GM19238 (cell line): ENCODE data around the gene VSTM2L.

Experiments used
- DNase-seq: peaks from one replicate; pipeline ENCODE4 v3.0.0; 2011; ENCODE audit warnings: low spot score; ENCODE audit not compliant: insufficient read length

Gene VSTM2L

DNA sequence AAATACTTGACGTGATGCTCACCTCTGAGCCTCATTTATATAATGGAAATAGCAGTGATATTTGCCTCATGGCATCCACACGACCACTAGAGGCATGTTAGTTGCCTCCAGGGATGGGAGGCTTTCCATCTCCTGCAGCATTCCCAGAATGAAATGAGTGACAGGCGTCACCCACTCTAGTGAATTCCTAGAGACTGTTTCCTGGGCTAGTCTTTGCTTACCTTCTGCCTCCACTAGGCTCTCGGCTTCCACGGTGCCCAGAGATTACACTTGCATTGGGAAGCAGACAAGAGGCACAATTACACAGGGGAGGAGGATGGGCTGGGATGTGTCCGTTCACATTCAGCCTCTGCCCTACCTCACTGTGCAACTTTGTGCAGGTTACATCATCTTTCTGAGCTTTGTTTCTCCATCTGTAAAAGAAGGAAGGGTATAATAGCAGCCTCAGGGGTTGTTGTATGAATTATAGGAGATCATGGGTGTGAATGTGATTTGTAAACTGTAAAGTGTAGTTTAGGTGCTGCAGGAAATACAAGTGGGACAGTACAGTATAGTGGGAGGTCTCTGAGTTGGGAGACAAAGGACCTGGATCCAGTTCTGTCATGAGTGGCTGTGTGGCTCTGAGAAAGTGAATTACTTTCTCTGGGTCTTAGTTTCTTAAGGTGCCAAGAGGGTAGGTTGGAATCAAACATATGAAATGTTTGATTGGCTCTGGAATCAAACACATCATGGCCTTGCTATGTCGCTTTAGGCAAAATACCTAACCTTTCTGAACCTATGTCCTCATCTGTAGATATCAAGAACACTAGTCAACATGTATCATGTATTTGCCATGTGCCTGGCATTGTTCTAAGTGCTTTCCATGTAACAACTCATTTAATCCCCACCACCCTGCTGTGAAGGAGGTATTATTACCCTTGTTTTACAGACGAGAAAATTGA is 3.6 kb upstream of the VSTM2L start:
- no peak for DNase-seq

DNA sequence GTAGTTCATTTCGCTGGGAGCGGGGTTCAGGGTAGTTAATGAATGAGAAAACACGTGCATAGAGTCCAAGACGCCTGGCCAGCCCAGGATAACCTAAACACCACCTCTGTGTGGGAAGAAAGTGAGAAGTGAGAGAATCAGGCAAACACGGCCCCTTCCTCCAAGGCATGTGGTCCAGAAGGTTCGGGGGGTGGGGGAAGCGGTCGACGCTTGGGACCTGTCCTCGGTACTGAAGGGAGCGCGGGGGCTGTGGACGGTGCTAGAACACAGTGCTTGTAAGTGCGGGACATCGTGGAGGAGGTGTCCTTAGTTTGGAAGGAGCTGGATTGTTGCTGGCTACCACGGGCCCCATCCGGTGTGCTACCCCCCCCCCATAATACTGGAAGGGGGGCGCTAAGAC is 1.7 kb upstream of the VSTM2L start:
- no peak for DNase-seq

DNA sequence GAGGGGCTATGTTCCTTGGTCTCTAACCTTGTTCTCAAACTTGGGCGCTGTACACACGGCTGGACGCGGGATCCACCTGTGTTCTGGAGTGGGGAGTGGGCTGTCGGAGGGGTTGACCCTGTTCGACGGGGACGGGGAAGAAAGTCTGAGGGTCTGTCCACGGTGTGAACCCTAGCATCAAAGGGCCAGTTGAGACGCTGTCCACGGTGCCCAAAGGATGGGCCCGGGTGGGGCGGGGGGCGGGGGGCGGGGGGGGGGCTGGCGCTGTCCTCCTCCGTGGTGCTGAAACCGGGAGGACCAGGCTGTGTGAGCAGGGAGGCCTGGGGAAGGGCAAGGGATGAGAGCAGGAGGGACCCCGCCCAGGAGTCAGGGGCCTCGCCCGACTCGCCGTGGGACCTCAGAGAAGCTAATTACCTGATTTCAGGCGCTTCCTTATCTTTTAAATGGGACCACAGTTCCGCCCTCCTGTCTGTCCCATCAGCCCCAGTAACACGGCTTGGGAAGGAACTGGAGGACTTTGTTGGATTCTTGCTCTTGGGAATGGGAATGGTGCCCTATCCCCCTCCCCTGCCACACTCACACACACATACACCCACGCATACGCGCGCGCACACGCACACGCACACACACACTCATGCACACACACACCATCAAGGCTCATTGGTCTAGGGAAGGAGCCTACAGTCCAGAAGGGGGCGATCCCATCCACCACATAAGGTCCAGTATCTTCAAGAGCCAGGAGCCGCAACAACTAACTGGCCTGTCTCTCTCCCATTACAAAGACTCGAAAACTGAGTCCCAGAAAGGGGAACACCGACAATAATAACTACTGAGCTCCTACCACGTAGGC is 1.0 kb upstream of the VSTM2L start:
- no peak for DNase-seq

DNA sequence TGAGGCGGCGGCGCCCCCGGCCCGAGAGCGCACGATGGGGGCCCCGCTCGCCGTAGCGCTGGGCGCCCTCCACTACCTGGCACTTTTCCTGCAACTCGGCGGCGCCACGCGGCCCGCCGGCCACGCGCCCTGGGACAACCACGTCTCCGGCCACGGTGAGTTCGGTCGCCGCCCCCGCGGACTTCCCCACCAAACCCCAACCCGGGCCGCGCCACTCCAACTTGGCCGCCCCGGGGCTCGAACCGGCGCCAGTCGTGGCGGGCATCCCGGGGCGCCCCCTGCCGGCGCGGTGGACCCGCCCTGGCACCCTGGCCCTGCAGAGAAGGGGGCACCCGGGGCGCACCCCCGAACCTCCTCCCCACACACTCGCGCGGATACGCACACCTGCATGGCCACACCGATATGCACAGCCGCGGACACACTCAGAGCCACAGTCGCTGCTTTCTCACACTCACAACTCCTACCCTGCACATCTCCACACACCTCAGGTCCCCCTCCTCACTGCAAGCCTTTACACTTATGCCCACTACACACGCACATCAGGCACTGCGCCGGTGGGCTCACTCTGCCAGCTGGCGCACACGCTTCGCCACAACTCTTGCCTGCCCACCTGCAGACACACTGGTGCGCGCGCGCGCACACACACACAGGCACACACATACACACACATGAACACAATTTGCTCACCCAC is 535 bp downstream of the VSTM2L start:
- no peak for DNase-seq

DNA sequence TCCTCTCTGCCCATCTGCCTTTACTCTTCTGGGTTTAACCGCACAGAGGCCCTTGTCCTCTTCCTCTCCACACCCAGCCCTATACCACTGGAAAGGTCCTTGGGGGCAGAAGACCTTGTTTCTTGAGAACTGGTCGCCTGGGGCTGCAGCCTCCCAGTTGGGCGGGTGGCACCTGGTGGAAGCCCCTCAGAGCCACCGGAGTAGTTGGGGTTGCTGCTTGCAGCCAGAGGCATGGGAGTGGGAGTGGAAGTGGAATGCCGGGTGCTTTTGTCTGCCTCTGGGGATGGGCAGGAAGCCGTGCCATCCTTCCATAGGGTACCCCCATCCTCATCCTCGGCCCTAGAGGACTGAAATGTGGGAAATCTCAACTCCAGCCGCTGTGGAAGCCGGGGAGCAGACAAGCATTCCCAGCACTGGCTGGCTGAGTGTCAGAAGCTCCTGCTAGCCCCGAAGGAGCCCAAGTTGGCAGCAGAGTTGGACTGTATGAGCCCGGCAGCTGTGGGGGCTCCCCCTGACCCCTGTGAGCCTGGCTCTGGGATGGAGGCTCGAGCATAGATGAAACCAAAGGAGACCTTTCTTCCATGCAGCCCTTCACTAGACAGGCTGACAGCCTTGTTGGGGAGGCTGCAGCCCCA is 1.2 kb downstream of the VSTM2L start:
- DNase-seq = no peak

DNA sequence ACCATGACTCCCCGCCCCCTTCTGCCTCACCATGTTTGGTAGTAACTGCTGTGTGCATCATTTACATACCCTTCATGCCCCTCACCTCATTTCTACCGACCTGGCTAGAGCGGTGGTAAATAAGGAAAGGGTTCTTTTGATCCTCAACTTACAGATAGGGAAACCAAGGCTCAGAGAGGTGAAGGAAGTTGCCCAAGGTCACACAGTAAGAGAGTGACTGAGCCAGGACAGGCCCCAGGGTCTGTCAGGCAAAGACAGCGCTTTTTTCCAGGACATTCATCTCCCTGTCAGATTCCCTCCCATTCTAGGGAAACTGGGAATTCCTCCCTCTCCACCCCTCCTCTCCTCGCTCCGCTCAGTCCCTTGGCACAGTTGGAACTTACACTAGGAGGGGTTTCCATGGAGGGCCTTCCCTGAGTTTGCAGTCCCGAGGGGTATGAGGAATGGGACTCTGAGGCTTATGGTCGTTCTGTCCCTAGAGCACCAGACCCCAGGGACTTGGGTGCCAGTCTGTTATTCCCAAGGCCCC is 2.0 kb downstream of the VSTM2L start:
- DNase-seq = no peak

DNA sequence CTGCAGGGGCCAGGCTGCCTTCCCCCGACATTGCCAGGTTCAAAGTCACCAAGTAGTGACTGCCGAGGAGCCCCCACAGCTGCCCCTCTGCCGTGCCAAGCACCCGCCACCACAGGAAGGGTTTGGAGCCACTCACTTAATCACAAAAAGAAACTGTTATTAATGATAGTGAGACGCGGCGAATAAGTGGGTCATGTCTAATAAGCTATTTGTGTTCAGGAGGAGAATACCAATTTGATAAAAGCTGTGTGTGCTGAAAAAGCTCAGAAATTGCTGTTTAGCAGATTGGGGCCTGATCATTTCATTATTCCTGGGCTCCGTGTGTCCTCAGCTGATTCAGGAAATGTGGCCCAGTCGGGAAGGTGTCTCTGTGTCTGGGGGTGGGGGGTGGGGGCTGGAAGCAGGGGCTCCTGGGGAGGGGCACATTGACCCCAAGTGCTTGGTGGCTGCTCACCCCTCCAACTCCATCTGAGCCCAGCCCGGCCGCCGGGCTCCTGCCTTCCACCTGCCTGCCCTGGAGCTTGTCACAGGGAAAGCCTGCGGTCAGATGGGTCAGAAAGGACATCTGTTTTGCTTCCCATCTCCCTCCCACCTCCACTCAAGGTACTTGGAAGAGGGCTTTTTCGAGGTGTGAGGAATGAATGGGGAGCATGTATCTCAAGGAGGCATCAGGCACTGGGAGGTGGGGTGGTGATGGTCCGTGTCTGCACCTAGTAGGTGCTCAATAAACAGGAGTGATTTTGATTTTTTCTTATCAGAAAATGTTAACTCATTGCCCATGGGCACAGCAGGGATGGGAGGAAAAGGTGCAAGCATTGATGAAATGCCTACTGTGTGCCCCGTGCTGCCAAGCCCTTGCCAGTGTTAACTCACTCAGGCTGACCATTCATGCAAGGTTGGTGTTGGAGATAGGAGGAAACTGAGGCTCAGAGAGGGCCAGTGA is 3.0 kb downstream of the VSTM2L start:
- DNase-seq = no peak

DNA sequence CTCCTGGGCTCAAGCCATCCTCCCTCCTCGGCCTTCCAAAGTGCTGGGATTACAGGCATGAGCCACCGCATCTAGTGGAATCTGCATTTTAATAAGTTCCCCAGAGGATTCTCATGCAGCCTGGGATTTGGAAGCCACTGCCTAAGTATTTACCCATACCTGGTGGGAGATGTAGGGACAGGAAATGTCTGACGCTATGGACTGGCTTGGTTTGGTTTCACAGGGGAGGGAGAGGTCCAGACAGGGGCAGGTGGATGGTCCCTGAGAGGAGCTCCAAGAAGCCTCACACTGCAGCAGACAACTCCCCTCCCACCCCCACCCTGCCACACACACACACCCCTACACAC is 4.4 kb downstream of the VSTM2L start:
- DNase-seq = no peak

DNA sequence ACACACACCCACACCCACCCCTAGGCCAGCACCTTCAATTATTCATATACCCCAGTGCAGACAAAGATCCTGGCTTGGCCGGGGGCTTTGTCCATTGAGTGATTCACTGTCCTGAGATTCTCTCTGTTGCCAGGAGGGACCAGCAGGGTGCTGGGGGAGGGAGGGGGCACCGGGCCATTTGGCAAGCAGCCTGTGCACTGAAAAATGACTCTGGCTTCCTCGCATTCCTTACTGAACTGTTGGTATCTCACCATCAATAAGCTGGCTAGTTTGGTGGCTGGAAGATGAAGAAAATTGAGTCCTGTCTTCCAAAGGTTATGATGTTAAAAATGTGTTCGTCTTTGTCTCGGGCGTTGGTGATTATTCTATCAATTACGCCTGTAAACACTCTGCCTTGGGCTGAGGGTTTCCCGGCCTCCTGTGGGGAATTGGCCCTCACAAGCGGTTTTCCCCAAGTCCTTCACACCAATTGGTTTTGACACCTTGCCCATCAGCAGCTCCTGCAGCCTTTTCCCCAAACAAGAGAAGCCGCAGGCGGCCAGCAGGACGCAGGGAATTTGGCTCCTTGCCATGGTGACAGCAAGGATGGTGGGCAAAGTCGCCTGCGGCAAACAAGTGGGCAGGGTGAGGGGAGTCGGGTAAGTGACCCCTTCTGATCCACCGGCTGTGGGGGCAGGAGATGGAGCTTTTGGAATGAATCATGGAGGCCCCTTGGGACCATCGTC is 4.9 kb downstream of the VSTM2L start:
- no peak for DNase-seq

DNA sequence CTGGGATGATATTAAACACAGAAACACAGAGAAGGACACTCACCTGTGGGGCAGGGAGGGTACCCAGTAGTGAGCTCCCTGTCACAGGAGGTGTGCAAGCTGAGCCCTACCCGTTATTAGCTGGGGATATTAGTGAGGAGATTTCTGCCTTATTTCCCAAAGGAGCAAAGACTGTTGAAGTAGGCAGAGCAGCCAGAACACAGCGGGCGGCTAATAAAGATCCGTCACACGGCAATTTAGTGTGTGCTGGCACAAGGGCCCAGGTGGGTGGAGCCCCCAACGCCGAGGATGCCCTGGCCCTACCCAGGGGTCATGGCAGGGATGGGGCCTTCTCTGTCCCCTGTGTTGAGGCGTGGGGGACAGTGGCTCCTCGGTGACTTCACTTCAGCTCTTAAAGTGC is 8.3 kb downstream of the VSTM2L start:
- no peak for DNase-seq

DNA sequence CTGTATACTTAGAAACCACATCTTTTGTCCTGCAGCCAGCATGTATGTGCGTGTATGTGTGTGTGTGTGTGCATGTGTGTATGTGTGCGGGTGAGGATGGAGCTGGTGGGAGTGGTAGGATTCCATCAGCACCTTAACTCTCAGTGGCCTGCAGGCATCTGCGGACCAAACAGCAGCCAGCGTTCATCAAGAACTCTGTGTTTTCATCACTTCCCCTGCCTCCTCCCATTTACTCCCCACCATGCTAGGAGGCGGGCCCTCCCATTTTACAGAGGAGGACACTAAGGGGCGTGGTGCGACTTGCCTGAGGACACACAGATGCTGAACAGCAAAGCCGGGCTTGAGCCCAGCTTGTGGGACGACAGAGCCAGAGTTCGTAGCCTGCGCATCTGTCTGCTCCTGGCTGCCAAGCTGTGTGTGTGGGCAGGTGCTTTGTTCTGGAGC is 8.9 kb downstream of the VSTM2L start:
- DNase-seq = no peak

DNA sequence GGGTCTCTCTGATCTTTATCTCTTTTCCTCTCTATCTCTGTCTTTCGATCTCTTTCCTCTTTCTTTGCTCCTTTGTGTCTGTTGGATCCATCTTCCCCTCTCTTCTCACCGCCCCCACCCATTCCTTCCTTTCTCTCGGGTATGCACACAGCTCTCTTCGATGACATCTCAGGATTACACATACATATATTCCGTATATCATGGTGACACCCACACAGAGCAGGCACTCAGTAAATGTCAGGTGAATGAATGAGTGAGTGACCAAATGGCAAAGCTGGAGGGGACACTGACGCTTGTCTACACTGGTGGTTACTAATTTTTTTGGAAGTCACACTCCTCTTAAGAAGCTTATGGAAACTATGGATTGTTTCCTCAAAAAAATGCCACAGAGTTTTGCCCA is 9.9 kb downstream of the VSTM2L start:
- no peak for DNase-seq

DNA sequence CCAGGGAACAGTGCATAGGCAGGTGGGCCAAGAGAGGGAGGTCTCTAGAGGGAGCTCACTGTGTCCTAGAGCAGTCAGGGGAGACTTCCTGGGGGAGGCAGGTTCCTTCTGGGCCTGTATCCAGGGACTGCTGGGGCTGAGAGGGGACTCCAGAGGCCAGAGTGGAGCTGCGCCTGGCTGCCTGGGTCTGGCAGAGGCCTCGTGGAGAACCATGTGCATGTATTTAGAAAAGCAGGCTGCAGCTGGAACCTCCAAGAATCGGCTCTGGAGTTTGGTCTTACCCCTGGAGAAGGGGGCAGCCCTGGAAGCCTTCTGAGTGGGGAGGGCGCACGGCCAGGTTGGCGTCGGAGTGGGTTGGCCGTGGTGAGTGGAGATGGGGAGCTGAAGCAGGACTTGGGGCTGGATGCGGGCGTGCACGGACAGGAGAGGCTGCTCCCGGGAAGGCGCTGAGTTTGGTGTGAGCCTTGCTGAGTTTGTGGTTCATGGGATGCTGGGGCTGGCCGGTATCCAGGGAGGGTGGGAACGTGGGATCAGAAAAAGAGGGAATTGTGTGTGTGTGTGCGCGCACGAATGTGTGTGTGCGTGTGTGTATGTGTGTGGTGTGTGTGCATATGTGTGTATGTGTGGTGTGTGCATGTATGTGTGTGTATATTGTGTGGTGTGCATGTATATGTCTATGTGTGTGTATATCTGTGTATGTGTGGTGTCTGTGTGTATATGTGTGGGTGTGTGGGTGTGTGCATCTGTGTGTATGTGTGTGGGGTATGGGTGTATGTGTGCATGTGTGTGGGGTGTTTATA is 10.8 kb downstream of the VSTM2L start:
- DNase-seq = no peak

DNA sequence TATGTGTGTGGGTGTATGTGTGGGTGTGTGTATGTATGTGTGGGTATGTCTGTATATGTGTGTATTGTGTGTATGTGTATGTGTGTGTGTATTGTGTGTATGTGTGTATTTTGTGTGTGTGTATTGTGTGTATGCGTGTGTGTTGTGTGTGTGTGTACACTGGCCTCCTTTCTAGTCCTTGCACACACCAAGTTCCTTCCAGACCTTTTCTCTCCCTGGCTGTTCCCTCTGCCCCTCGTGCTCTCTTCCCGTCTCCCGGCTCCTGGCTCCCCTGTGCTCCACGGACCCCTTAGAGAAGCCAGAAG is 11.4 kb downstream of the VSTM2L start:
- DNase-seq = no peak

DNA sequence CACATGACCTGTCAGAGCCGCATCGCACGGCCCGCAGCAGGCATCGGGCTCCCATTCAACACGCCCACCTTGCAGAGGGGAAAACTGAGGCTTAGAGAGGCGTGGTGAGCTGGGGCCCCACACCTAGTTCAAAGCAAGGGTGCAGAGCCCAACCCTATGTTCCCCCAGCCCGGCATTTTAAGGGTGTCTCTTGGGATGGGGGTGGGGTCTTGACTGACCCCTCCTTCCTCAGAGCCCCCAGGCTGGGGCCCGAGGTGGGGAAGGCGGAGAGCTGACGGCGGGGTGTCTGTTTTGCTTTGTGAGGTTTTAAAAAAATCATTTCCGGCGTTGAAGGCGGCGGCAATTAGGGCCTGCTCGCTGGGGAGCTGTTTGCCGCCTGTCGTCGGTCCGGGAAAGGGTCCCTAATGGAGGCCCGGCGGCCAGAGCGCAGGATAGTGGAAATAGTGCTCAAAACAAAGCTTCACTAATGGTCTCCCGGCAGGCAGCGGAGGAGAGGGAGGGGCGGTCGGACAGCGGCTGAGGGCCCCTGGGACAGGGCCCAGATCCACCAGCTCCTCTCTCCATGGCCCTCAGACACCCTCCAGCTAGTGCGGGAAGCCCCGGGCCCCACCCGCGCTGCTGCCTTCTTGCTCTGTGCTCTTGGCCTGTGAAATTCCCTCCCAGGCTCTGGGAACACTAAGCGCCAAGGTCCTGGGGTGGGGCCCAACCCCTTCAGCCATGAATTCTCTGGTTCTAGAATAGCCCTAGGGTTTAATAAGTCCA is 11.9 kb downstream of the VSTM2L start:
- DNase-seq = no peak

DNA sequence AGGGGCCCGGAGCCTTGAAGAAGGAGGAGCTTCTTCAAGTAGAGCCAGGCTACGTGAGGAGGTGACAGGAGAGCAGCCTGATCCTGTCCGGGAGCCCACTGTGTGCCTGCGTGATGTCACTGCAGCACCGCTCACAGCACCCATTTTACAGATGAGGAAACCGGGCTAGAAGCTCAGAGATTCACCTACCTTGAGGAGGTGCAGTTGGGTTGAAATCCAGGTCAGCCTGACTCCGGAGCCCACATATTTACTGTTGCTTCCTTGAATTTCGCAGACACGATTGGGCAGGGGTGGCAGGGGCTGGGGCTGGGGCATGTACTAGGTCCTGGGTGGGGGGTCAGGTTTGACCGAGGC is 12.5 kb downstream of the VSTM2L start:
- DNase-seq = no peak

DNA sequence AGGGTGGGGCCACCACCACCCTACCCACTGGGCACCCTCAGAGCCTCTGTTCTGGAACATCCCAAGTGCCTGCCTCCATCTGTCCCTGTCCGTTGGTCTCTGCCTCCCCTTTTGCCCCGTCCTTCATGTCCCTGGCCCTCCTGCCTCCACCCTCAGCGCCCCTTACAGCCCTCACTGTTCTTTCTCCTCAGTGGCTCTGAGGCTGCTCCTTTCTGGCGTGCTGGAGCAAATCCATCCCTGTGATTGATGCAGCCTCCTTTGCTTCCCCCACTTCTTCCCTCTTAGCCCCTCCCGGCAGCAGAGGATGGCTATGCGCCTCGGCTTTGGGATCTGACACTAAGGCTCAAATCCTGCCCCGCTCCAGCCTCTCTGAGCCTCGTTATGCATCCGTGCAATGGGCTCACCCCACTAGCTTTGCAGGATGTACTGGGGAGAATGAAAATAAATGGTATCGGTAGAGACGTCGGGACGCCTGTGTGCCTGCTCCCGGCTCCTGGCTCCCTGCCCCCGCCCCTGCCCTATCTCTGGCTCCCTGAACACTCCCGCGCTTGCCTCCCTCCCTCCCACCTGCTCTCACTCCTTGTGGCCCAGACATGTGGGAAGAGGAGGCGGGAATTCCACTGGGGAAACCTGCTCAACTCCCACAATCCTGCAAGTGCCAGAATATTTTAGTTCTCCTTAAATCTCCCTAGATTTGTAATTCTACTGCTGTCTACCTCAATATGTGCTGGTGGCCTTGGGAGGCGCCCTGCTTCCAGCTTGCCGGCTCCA is 13.1 kb downstream of the VSTM2L start:
- DNase-seq = no peak
